Heart left ventricle (tissue), 13 donors: ENCODE data around the gene PKLR.

Source experiments
- POLR2A ChIP-seq, 2 donors: fragments of 450-650 bp; IDR thresholded peaks; one replicate each; pipeline ENCODE4 v1.6.1; 2017; ENCODE audit warnings: antibody characterized with exemption in 2 of 2, mild to moderate bottlenecking in 2 of 2, moderate library complexity in 2 of 2
- TF ChIP-seq, protein P1 (sequence below), 12 donors: fragments of 200-600 bp; sonication (generic) in 4 of 12; IDR thresholded peaks; one replicate each; pipeline versions ENCODE4 v1.5.0 to v1.8.0; 2018 to 2022; ENCODE audit warnings: antibody characterized with exemption in 12 of 12, mild to moderate bottlenecking in 5 of 12
- donor health status: ischemic (EF 13 %, LVEDD 7.1; RV severe dilation, severe dysfunction).
- donor health status: DM: no; HTN: yes; CAD: no.
- donor health status: DM: no; HTN: no; CAD: no.
- donor health status: ischemic (EF 25% LVEDD 6.9; RV normal size, moderate dysfunction).
- donor health status: ischemic (EF 25% LVEDD 5.7; RV mildly dilated, moderate dysfunction).
- donor health status: ischemic (EF 35%, LVEDD 5.7; RV mildly dilated, moderate dysfunction).
- donor health status: nonischemic (EF 11% LVEDD 7.7; RV severe dilation, severe dysfunction).
- donor health status: DM: yes; HTN: yes; CAD: no.
- donor health status: PGD.
- donor health status: ischemic (EF 29% LVEDD 5.4; RV normal size, mild dysfunction).
- donor health status: nonischemic (EF 23%, LVEDD 6.1; RV moderate dilation, normal function).

GRCh38 chr1:155305881-155306391 is 4.7 kb upstream of the PKLR start:
- TF ChIP-seq, protein P1, sequence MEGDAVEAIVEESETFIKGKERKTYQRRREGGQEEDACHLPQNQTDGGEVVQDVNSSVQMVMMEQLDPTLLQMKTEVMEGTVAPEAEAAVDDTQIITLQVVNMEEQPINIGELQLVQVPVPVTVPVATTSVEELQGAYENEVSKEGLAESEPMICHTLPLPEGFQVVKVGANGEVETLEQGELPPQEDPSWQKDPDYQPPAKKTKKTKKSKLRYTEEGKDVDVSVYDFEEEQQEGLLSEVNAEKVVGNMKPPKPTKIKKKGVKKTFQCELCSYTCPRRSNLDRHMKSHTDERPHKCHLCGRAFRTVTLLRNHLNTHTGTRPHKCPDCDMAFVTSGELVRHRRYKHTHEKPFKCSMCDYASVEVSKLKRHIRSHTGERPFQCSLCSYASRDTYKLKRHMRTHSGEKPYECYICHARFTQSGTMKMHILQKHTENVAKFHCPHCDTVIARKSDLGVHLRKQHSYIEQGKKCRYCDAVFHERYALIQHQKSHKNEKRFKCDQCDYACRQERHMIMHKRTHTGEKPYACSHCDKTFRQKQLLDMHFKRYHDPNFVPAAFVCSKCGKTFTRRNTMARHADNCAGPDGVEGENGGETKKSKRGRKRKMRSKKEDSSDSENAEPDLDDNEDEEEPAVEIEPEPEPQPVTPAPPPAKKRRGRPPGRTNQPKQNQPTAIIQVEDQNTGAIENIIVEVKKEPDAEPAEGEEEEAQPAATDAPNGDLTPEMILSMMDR (IDR thresholded peaks at IDR 0.05): no peak
- no peak for TF ChIP-seq POLR2A (IDR thresholded peaks at IDR 0.05)
